Naive thymus-derived CD8-positive, alpha-beta T cell (primary cell): ENCODE measurements around the gene ANK2. TPM values are rescaled to one million over a fixed set of nuclear protein-coding genes. Genes with fewer than 3 reads are reported as not detected.

ENCODE experiments used
- ATAC-seq, 2 donors: fragments of 150-1000 bp; cut with Tn5 transposase in 1 of 2; sonication (Bioruptor Pico), chemical (Tn5 transposase) in 1 of 2; 1 replicate in 1 of 2; 2 replicates in 1 of 2; pipeline ENCODE4 v1.10.0; 2021; ENCODE audit warnings: mild to moderate bottlenecking in 2 of 2, moderate library complexity in 2 of 2
- POLR2A ChIA-PET: fragments of 350-600 bp; sonication (Branson Sonifier 250); formaldehyde crosslinking; loops from one replicate; lab custom pipeline; 2021; ENCODE audit warnings: antibody characterized with exemption; lab: Charles Lee
- DNase-seq, 10 donors: peaks; one replicate each; pipeline versions ENCODE4 v3.0.0 to v3.0.0-alpha.2; 2020 to 2022
- H3K27ac Mint-ChIP-seq, 10 donors: one replicate each; pipeline ENCODE4 v1.8.0; 2020 to 2022; ENCODE audit warnings: mild to moderate bottlenecking in 10 of 10, mixed read lengths in 10 of 10, moderate library complexity in 4 of 10, inconsistent platforms in 1 of 10
- H3K27me3 Mint-ChIP-seq, 5 donors: one replicate each; pipeline ENCODE4 v1.8.0; 2021 to 2022; ENCODE audit warnings: mixed read lengths in 5 of 5
- H3K36me3 Mint-ChIP-seq, 3 donors: one replicate each; pipeline ENCODE4 v1.8.0; 2020 to 2022; ENCODE audit warnings: mixed read lengths in 3 of 3, mild to moderate bottlenecking in 2 of 3, inconsistent platforms in 1 of 3
- H3K4me1 Mint-ChIP-seq, 4 donors: one replicate each; pipeline ENCODE4 v1.8.0; 2021 to 2022; ENCODE audit warnings: mixed read lengths in 4 of 4
- H3K4me3 Mint-ChIP-seq, 10 donors: one replicate each; pipeline ENCODE4 v1.8.0; 2020 to 2022; ENCODE audit warnings: mild to moderate bottlenecking in 10 of 10, mixed read lengths in 10 of 10, moderate library complexity in 6 of 10, inconsistent platforms in 1 of 10
- H3K9me3 Mint-ChIP-seq, 9 donors: one replicate each; pipeline ENCODE4 v1.8.0; 2020 to 2022; ENCODE audit warnings: mixed read lengths in 9 of 9, mild to moderate bottlenecking in 3 of 9, inconsistent platforms in 1 of 9, moderate library complexity in 1 of 9
- microRNA-seq: library from miRNA; unstranded; fragments of <30 nt; microRNA quantifications from one replicate; pipeline ENCODE4 v1.2.0, GENCODE V29; 2022; ENCODE audit warnings: borderline microRNAs expressed
- polyA plus RNA-seq, 3 donors: library from polyadenylated mRNA; unstranded; fragments of 300-500 nt; fragmentation: Illumina TruSeq; gene quantifications; one replicate each; pipeline ENCODE4 v1.2.3, GENCODE V29; 2021
- total RNA-seq, 8 experiments: library from RNA in 2 of 8; stranded (reverse) in 2 of 8; gene quantifications; one replicate each; pipeline ENCODE4 v1.2.3 and lab custom pipeline; 2021 to 2026

ANK2 gene
- total and polyA plus RNA-seq, 5 experiments from 2014 or later, result not detected

DNA sequence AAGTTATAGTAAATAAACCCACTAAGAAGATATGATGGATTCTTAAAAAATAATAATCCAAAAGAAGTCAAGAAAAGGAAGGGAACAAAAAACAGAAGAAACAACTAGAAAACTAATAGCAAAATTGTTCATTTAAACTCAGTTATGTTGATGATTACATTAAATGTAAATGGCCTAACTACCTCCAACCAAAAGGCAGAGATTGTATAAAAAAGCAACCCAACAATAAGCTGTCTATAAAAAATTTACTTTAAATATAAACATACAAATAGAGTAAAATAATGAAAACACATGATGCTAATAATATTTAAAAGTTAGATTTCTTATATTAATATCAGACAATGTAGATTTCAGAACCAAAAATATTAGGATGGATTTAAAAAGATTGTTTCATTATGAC is 371.5 kb downstream of the ANK2 start:
- peaks cover 4 to 49% (median 26%) of the 10 kb centered on the region in 9 donors for H3K9me3 Mint-ChIP-seq
- H3K36me3 Mint-ChIP-seq, result peaks cover 0 to 25% (median 4%) of the 10 kb centered on the region in 3 donors
- no peaks in the 10 kb centered on the region for H3K4me1 Mint-ChIP-seq
- no peak overlapping the region for H3K4me3 Mint-ChIP-seq
- ATAC-seq, result no peak
- H3K27me3 Mint-ChIP-seq, result peaks cover 2 to 23% (median 12%) of the 10 kb centered on the region in 5 donors
- H3K27ac Mint-ChIP-seq, result no peak overlapping the region
- POLR2A ChIA-PET, result no interaction called here
- no peak for DNase-seq

DNA sequence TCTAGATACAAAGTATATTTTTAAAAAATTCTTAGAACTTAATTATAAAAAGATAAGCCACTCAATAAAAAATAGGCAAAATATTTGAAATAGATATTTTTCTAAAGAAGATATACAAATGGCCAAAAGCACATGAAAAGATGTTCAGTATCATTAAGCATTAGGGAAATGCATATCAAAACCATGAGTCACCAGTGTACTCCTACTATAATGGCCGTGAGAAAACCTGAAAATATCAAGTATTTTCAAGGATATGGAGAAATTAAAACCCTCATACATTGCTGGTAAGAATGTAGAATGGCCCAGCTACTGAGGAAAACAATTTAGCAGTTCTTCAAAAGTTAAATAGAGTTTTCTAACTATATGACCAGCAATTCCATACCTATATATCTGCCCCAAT is 374.2 kb downstream of the ANK2 start:
- peaks cover 4 to 40% (median 24%) of the 10 kb centered on the region in 9 donors for H3K9me3 Mint-ChIP-seq
- ATAC-seq, result no peak
- POLR2A ChIA-PET, result no interaction called here

DNA sequence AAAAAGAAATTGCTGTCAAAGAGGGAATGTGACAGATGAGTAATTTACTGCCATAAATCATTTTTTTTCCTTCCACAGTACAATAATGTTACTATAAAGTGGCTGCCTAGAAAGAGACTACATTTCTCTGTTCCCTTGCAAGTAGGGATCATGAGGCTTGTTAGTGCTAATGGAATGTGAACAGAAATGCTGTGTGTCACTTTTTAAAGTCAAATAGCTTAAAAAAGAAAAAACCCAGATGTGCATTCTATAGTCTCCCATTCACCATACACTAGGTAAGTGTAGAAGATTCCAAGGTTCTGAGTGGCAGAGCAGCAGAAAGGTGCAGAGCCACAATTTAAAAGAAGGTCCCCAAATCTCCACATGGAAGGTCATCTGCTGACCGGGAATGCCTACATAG is 383.7 kb downstream of the ANK2 start:
- peaks cover 2 to 10% (median 5%) of the 10 kb centered on the region in 4 donors for H3K4me1 Mint-ChIP-seq
- ATAC-seq (no peak), DNase-seq (no peak)
- POLR2A ChIA-PET, result no interaction called here
- H3K9me3 Mint-ChIP-seq, result peaks cover 0 to 11% (median 5%) of the 10 kb centered on the region in 9 donors
- H3K36me3 Mint-ChIP-seq, result peaks cover 0 to 2% (median 0%) of the 10 kb centered on the region in 3 donors
- H3K4me3 Mint-ChIP-seq, result no peak overlapping the region
- H3K27ac Mint-ChIP-seq, result no peak overlapping the region
- H3K27me3 Mint-ChIP-seq, result peaks cover 6 to 24% (median 10%) of the 10 kb centered on the region in 5 donors

More for the DNA sequence above, 374.2 kb downstream of the ANK2 start:
- H3K27ac Mint-ChIP-seq, result no peak overlapping the region
- no peak for DNase-seq
- H3K27me3 Mint-ChIP-seq, result peaks cover 0 to 13% (median under 1%) of the 10 kb centered on the region in 5 donors
- H3K4me1 Mint-ChIP-seq, result no peaks in the 10 kb centered on the region
- H3K4me3 Mint-ChIP-seq, result no peak overlapping the region
- peaks cover 0 to 19% (median 1%) of the 10 kb centered on the region in 3 donors for H3K36me3 Mint-ChIP-seq

Small RNAs within 50 kb of the gene (microRNA-seq; reads per million reads assigned to microRNA genes)
- not detected for gene MIR1243
- gene MIR8082, result not detected
